CD4-positive, alpha-beta memory T cell (primary cell): ENCODE measurements around the gene RELCH. TPM values are rescaled to one million over a fixed set of nuclear protein-coding genes. Genes with fewer than 3 reads are reported as not detected.

ENCODE experiments used
- CTCF ChIA-PET: fragments of 350-600 bp; sonication (Branson Sonifier 250); formaldehyde crosslinking; loops from one replicate; lab custom pipeline; 2021; ENCODE audit warnings: inconsistent platforms; ENCODE audit not compliant: partially characterized antibody; lab: Charles Lee
- POLR2A ChIA-PET: fragments of 350-600 bp; sonication (Branson Sonifier 250); formaldehyde crosslinking; loops from one replicate; lab custom pipeline; 2021; ENCODE audit not compliant: partially characterized antibody; lab: Charles Lee
- DNase-seq, 5 donors: peaks; one replicate each; pipeline versions ENCODE4 v3.0.0 to v3.0.0-alpha.2; 2020 to 2022; ENCODE audit warnings: mixed read lengths in 1 of 5
- H3K27ac ChIP-seq: one replicate; pipeline ENCODE4 v1.7.0; 2013; ENCODE audit warnings: low read depth, low read length
- H3K27me3 ChIP-seq: 2 replicates; pipeline ENCODE4 v1.7.0; 2013; ENCODE audit warnings: mild to moderate bottlenecking, low read length, moderate library complexity; ENCODE audit not compliant: insufficient read depth
- H3K36me3 ChIP-seq: 2 replicates; pipeline ENCODE4 v1.7.0; 2013; ENCODE audit warnings: mild to moderate bottlenecking, low read length, moderate library complexity; ENCODE audit not compliant: insufficient read depth
- H3K4me1 ChIP-seq: 2 replicates; pipeline ENCODE4 v1.7.0; 2013; ENCODE audit warnings: mild to moderate bottlenecking, low read length, moderate library complexity; ENCODE audit not compliant: insufficient read depth
- H3K4me3 ChIP-seq, 2 donors: one replicate each; pipeline ENCODE4 v1.7.0; 2013; ENCODE audit warnings: low read length in 2 of 2, mild to moderate bottlenecking in 1 of 2
- H3K9me3 ChIP-seq, 2 donors: one replicate each; pipeline ENCODE4 v1.7.0; 2013; ENCODE audit warnings: low read length in 2 of 2, control low read depth in 1 of 2; ENCODE audit not compliant: control insufficient read depth in 1 of 2
- H3K27ac Mint-ChIP-seq, 7 donors: one replicate each; pipeline ENCODE4 v1.8.0; 2020 to 2021; ENCODE audit warnings: mixed read lengths in 7 of 7, mild to moderate bottlenecking in 6 of 7, inconsistent platforms in 3 of 7, moderate library complexity in 3 of 7
- H3K27me3 Mint-ChIP-seq, 2 donors: one replicate each; pipeline ENCODE4 v1.8.0; 2020 to 2021; ENCODE audit warnings: mixed read lengths in 2 of 2
- H3K36me3 Mint-ChIP-seq, 2 donors: one replicate each; pipeline ENCODE4 v1.8.0; 2020 to 2021; ENCODE audit warnings: mixed read lengths in 2 of 2, inconsistent platforms in 1 of 2, mild to moderate bottlenecking in 1 of 2
- H3K4me1 Mint-ChIP-seq, 4 donors: one replicate each; pipeline ENCODE4 v1.8.0; 2020 to 2021; ENCODE audit warnings: mixed read lengths in 4 of 4, mild to moderate bottlenecking in 1 of 4
- H3K4me3 Mint-ChIP-seq, 8 donors: one replicate each; pipeline ENCODE4 v1.8.0; 2020 to 2021; ENCODE audit warnings: mixed read lengths in 8 of 8, mild to moderate bottlenecking in 7 of 8, moderate library complexity in 6 of 8, inconsistent platforms in 3 of 8
- H3K9me3 Mint-ChIP-seq, 8 donors: one replicate each; pipeline ENCODE4 v1.8.0; 2020 to 2021; ENCODE audit warnings: mixed read lengths in 8 of 8, mild to moderate bottlenecking in 5 of 8, inconsistent platforms in 3 of 8, moderate library complexity in 1 of 8
- intact Hi-C: fragments of 100-400 bp; cut with micrococcal nuclease; formaldehyde crosslinking; loops from one replicate; pipeline ENCODE4 v1.15.1; 2023
- polyA plus RNA-seq, 2 donors: library from polyadenylated mRNA; unstranded; fragments of 300-500 nt; fragmentation: Illumina TruSeq; gene quantifications; one replicate each; pipeline ENCODE4 v1.2.3, GENCODE V29; 2021
- total RNA-seq, 2 experiments: library from RNA; stranded (reverse); gene quantifications; one replicate each; pipeline ENCODE4 v1.2.3, GENCODE V29; 2021

RELCH gene
- total and polyA plus RNA-seq, 4 experiments from 2014 or later = 7.6 to 59.4 (median 33.4) TPM

GRCh38 chr18:62264984-62265383 lies 77.9 kb downstream of the RELCH start:
- Mint-ChIP-seq H3K4me1 (peaks cover 0 to 5% (median 2%) of the 10 kb centered on the region in 4 donors), H3K4me3 (no peak overlapping the region), H3K27ac (peak overlapping the region in 1 of 7 donors; percentile 23), H3K36me3 (peaks cover 35 to 64% of the 10 kb centered on the region in 2 donors), H3K27me3 (no peaks in the 10 kb centered on the region), H3K9me3 (no peaks in the 10 kb centered on the region)
- no peak for DNase-seq
- H3K4me1 ChIP-seq = no peaks in the 10 kb centered on the region
- no peak overlapping the region for H3K27ac ChIP-seq
- no peaks in the 10 kb centered on the region for H3K9me3 ChIP-seq
- peaks cover 45% of the 10 kb centered on the region for H3K36me3 ChIP-seq
- ChIA-PET POLR2A (no interaction called here), CTCF (interaction anchor here (1.9 kb wide), 1 partner anchor 15 kb away, joined by 9 read pairs; no protein-coding TSS in a partner anchor)
- no peak overlapping the region for H3K4me3 ChIP-seq
- no peaks in the 10 kb centered on the region for H3K27me3 ChIP-seq
- intact Hi-C loops = no loop called here

- ChIA-PET CTCF (no interaction called here), POLR2A (no interaction called here)
- Mint-ChIP-seq H3K27me3 (no peaks in the 10 kb centered on the region), H3K9me3 (no peaks in the 10 kb centered on the region), H3K27ac (peak overlapping the region in 3 of 7 donors; percentile 23 to 46 (median 31)), H3K4me1 (peaks cover 0 to 3% (median 0%) of the 10 kb centered on the region in 4 donors), H3K36me3 (peaks cover 31 to 45% of the 10 kb centered on the region in 2 donors), H3K4me3 (no peak overlapping the region)
- H3K4me1 ChIP-seq = no peaks in the 10 kb centered on the region
- H3K4me3 ChIP-seq = no peak overlapping the region
- H3K9me3 ChIP-seq = no peaks in the 10 kb centered on the region
- no peak overlapping the region for H3K27ac ChIP-seq
- intact Hi-C loops = no loop called here
- no peak for DNase-seq
- H3K27me3 ChIP-seq = no peaks in the 10 kb centered on the region
- H3K36me3 ChIP-seq = peaks cover 25% of the 10 kb centered on the region
These were observed 90.0 kb downstream of the RELCH start for GRCh38 chr18:62277045-62277444.

GRCh38 chr18:62279561-62279960 lies 92.5 kb downstream of the RELCH start:
- H3K4me3 ChIP-seq = no peak overlapping the region
- Mint-ChIP-seq H3K4me1 (peaks cover 0 to 3% (median 0%) of the 10 kb centered on the region in 4 donors), H3K4me3 (no peak overlapping the region), H3K27ac (no peak overlapping the region), H3K9me3 (no peaks in the 10 kb centered on the region), H3K36me3 (peaks cover 44 to 60% of the 10 kb centered on the region in 2 donors), H3K27me3 (no peaks in the 10 kb centered on the region)
- peaks cover 26% of the 10 kb centered on the region for H3K36me3 ChIP-seq
- no peaks in the 10 kb centered on the region for H3K4me1 ChIP-seq
- POLR2A ChIA-PET = no interaction called here
- no peak for DNase-seq
- no peaks in the 10 kb centered on the region for H3K9me3 ChIP-seq
- H3K27me3 ChIP-seq = no peaks in the 10 kb centered on the region
- intact Hi-C loops = no loop called here
- CTCF ChIA-PET = no interaction called here
- no peak overlapping the region for H3K27ac ChIP-seq

- DNase-seq = no peak
- Mint-ChIP-seq H3K27me3 (no peaks in the 10 kb centered on the region), H3K9me3 (no peaks in the 10 kb centered on the region), H3K4me1 (peaks cover 0 to 3% (median 0%) of the 10 kb centered on the region in 4 donors), H3K27ac (no peak overlapping the region), H3K4me3 (no peak overlapping the region), H3K36me3 (peaks cover 47 to 64% of the 10 kb centered on the region in 2 donors)
- no peak overlapping the region for H3K4me3 ChIP-seq
- H3K9me3 ChIP-seq = no peaks in the 10 kb centered on the region
- H3K27ac ChIP-seq = no peak overlapping the region
- peaks cover 23% of the 10 kb centered on the region for H3K36me3 ChIP-seq
- intact Hi-C loops = no loop called here
- no peaks in the 10 kb centered on the region for H3K27me3 ChIP-seq
- ChIA-PET POLR2A (no interaction called here), CTCF (no interaction called here)
- H3K4me1 ChIP-seq = no peaks in the 10 kb centered on the region
These were observed 93.0 kb downstream of the RELCH start for GRCh38 chr18:62280058-62280457.

- intact Hi-C loops = no loop called here
- H3K4me1 ChIP-seq = no peaks in the 10 kb centered on the region
- Mint-ChIP-seq H3K27me3 (no peaks in the 10 kb centered on the region), H3K36me3 (peaks cover 49 to 67% of the 10 kb centered on the region in 2 donors), H3K4me1 (peaks cover 0 to 3% (median 0%) of the 10 kb centered on the region in 4 donors), H3K27ac (peak overlapping the region in 2 of 7 donors; percentile 58 to 67), H3K9me3 (no peaks in the 10 kb centered on the region), H3K4me3 (no peak overlapping the region)
- H3K36me3 ChIP-seq = peaks cover 19% of the 10 kb centered on the region
- H3K9me3 ChIP-seq = no peaks in the 10 kb centered on the region
- no peak for DNase-seq
- H3K4me3 ChIP-seq = no peak overlapping the region
- no peak overlapping the region for H3K27ac ChIP-seq
- POLR2A ChIA-PET = no interaction called here
- CTCF ChIA-PET = no interaction called here
- no peaks in the 10 kb centered on the region for H3K27me3 ChIP-seq
These were observed 93.7 kb downstream of the RELCH start for GRCh38 chr18:62280786-62281185.

- H3K36me3 Mint-ChIP-seq = peaks cover 50 to 67% of the 10 kb centered on the region in 2 donors
- H3K4me3 Mint-ChIP-seq = no peak overlapping the region
These were observed 94.6 kb downstream of the RELCH start for GRCh38 chr18:62281684-62282083.

GRCh38 chr18:62282188-62282629 lies 95.2 kb downstream of the RELCH start:
- Histone ChIP-seq H3K4me3 (no peak overlapping the region), H3K9me3 (no peaks in the 10 kb centered on the region), H3K27me3 (no peaks in the 10 kb centered on the region), H3K4me1 (no peaks in the 10 kb centered on the region), H3K36me3 (peaks cover 15% of the 10 kb centered on the region), H3K27ac (no peak overlapping the region)
- ChIA-PET CTCF (no interaction called here), POLR2A (no interaction called here)
- DNase-seq = no peak
- H3K4me3 Mint-ChIP-seq = no peak overlapping the region
- H3K27me3 Mint-ChIP-seq = no peaks in the 10 kb centered on the region
- no peak overlapping the region for H3K27ac Mint-ChIP-seq
- H3K4me1 Mint-ChIP-seq = peaks cover 0 to 3% (median 0%) of the 10 kb centered on the region in 4 donors
- H3K9me3 Mint-ChIP-seq = no peaks in the 10 kb centered on the region
- peaks cover 45 to 65% of the 10 kb centered on the region in 2 donors for H3K36me3 Mint-ChIP-seq
- intact Hi-C loops = no loop called here

More at GRCh38 chr18:62281684-62282083, 94.6 kb downstream of the RELCH start:
- Mint-ChIP-seq H3K4me1 (peaks cover 0 to 3% (median 0%) of the 10 kb centered on the region in 4 donors), H3K27ac (no peak overlapping the region), H3K27me3 (no peaks in the 10 kb centered on the region), H3K9me3 (no peaks in the 10 kb centered on the region)
- intact Hi-C loops = no loop called here
- Histone ChIP-seq H3K27ac (no peak overlapping the region), H3K27me3 (no peaks in the 10 kb centered on the region), H3K4me1 (no peaks in the 10 kb centered on the region), H3K36me3 (peaks cover 15% of the 10 kb centered on the region), H3K9me3 (no peaks in the 10 kb centered on the region), H3K4me3 (no peak overlapping the region)
- POLR2A ChIA-PET = no interaction called here
- CTCF ChIA-PET = no interaction called here
- no peak for DNase-seq
